ENCODE measurements around the gene GNG12. TPM values are rescaled to one million over a fixed set of nuclear protein-coding genes. Genes with fewer than 3 reads are reported as not detected.

Gene GNG12
- total RNA-seq, 4 donors from 2014 or later: 17.9 to 24.5 (median 22.1) TPM

DNA sequence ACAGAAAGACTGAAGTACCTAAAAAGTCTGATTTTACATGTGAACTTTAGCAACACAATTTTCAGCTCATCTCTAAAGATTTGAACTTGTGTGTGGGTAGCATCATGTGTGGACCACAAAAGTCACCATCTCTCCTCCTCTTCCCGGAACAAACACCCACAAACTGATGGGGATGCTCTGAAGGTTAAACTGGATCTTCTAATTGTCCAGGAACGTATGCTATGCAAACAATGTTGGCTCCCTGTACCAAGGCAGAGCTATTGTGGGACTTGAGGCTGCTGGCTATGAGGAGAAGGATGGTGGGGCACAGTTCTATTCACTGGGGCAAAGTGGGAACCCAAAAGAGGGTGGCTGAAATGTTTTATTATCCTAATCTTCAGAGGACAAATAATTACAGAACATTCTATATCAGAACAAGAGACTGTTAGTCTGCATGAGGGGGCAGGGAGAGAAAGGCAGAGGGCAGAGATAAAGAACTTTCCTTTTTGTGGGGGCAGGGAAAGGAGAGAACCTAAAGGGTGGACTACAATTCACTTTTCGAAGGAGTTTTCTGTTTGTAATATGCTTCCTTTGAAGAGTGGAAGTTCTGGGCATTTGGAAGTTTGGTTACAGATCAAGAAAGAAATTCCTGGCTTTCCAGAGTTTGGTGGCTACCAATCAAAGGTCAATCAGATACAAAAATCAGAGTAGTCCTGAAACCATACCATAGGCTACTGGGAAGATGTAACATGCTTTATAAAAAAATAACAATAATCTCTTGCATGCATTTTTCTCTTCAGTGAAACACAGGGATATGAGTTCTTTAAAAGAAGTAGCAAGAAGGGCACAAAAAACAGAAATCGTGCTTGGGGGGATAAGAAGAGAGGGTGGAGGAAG, 85.4 kb downstream of the GNG12 start:
- in situ Hi-C loops (cut with MboI; ENCODE audit: low sequenced_read_pairs in 4 of 4) (loop anchor here in 1 of 4 donors (10.0 kb wide), 1 partner anchor 53 kb away; no protein-coding TSS in a partner anchor), intact Hi-C loops (cut with DNase I; ENCODE audit: low total_unique reads) (loop anchor here (2.0 kb wide), 1 partner anchor 63 kb away; the partner anchor contains the start of gene GADD45A)
- no peak for ATAC-seq
- Histone ChIP-seq H3K27ac (peak overlapping the region; percentile 4 to 64 (median 36)), H3K36me3 (no peaks in the 10 kb centered on the region), H3K4me3 (peak overlapping the region in 1 of 4 donors; percentile 27), H3K27me3 (no peaks in the 10 kb centered on the region), H3K4me1 (peaks cover 26 to 43% of the 10 kb centered on the region in 2 donors), H3K9me3 (no peaks in the 10 kb centered on the region)
- TF ChIP-seq POLR2A (IDR thresholded peaks at IDR 0.05): no peak
- TF ChIP-seq, protein P1, sequence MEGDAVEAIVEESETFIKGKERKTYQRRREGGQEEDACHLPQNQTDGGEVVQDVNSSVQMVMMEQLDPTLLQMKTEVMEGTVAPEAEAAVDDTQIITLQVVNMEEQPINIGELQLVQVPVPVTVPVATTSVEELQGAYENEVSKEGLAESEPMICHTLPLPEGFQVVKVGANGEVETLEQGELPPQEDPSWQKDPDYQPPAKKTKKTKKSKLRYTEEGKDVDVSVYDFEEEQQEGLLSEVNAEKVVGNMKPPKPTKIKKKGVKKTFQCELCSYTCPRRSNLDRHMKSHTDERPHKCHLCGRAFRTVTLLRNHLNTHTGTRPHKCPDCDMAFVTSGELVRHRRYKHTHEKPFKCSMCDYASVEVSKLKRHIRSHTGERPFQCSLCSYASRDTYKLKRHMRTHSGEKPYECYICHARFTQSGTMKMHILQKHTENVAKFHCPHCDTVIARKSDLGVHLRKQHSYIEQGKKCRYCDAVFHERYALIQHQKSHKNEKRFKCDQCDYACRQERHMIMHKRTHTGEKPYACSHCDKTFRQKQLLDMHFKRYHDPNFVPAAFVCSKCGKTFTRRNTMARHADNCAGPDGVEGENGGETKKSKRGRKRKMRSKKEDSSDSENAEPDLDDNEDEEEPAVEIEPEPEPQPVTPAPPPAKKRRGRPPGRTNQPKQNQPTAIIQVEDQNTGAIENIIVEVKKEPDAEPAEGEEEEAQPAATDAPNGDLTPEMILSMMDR (IDR thresholded peaks at IDR 0.05 in 4 of 5, conservative IDR thresholded peaks at IDR 0.05 in 1 of 5): no peak
- no peak for DNase-seq

DNA sequence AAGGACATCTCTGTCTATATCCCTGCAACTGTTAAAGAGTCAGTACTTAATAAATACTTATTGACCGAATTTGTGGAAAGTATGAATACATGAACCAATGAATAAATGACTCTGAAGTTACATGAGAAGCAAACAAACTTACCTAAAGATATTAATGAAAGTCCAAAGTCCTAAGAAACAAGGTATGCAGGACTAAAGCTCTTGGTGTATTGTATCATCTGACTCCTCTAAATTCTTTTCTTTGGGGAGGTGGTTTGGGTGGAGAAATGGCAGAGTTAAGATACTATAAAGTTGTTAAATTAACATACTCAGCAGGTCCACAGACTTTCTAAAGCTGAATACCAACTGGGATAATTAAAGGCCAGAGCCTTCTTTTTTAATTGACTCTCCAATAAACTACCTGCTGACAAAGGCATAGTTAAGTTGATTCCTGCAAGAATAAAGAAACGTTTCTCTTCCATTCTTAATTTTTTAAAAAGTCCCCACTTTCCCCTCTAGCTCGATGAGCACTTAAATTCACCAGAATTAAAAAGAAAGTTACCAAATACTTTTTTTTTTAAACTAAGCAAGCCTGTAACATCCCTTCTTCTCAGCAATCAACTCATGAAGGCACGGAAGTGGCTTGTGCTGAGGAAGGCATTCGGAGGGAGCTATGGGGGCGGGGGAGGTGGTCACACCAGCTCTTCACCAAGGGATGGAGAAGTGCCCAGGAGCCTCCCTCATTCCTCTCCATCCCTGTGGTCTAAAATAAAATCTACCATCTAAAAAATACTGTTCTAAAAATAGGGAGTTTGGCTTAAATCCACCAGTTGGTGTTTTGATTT, 87.2 kb downstream of the GNG12 start:
- Histone ChIP-seq H3K27me3 (no peaks in the 10 kb centered on the region), H3K4me1 (peaks cover 32 to 37% of the 10 kb centered on the region in 2 donors), H3K27ac (peak overlapping the region in 1 of 4 donors; percentile 5), H3K36me3 (no peaks in the 10 kb centered on the region), H3K9me3 (no peaks in the 10 kb centered on the region), H3K4me3 (no peak overlapping the region)
- DNase-seq: no peak
- in situ Hi-C loops (cut with MboI; ENCODE audit: low sequenced_read_pairs in 4 of 4) (loop anchor here in 1 of 4 donors (10.0 kb wide), 1 partner anchor 51 kb away; no protein-coding TSS in a partner anchor), intact Hi-C loops (cut with DNase I; ENCODE audit: low total_unique reads) (no loop called here)
- ATAC-seq: no peak
- TF ChIP-seq, protein P1 (IDR thresholded peaks at IDR 0.05 in 4 of 5, conservative IDR thresholded peaks at IDR 0.05 in 1 of 5): no peak
- TF ChIP-seq POLR2A (IDR thresholded peaks at IDR 0.05): no peak

DNA sequence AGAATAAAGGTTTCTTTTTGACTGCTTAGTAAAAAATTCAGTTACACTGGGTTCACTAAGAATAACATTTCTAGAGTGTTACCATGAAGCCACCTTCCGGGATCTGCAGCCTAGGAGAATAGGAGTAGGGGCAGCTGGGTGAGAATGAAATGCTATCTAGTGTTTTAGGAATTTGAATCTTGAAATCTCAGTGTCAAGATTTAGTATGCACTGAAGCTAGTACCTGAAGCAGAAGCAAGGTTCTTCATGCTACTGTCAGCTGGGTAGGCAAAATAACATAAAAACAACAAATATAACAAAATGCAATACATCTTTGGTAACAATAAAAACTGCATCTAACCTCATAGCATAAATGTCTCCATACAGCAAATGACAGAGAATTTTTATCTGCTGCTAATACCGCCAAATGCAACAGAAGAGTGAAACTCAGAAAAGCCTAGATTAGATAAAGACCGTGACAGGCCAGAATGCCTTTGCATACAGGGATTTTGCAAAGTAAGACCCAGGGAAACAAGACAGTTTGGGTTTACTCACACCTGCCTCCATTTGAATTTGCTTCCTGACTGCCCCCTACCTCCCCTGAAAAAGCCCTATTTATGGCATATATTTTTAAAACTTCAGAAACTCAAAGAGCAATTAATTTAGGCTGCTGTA, 90.1 kb downstream of the GNG12 start:
- DNase-seq: no peak
- in situ Hi-C loops (cut with MboI; ENCODE audit: low sequenced_read_pairs in 4 of 4) (loop anchor here in 2 of 4 donors (5.0 to 10.0 kb wide), 2 partner anchors 46 to 48 kb away; no protein-coding TSS in a partner anchor), intact Hi-C loops (cut with DNase I; ENCODE audit: low total_unique reads) (no loop called here)

DNA sequence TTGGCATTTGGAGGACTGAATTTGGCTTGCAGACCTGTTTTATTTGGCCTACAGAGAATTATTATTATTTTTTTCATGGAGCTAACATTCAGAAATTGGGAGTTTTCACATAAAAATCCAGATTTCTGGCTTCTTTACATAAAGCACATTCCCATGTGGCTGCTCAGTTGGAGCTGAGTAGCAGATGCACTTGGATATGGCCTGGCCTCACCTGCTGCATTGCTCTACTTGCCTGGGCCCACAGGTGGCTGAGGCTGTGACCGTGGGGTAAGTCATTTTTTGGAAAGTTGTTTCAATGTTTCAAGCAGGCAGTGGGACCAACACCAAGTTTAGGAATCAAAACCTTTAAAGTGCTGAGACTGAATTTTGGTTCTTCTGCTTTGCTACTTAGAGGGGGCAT, 91.5 kb downstream of the GNG12 start:
- TF ChIP-seq, protein P1 (IDR thresholded peaks at IDR 0.05 in 4 of 5, conservative IDR thresholded peaks at IDR 0.05 in 1 of 5): no peak
- TF ChIP-seq POLR2A (IDR thresholded peaks at IDR 0.05): no peak
- Histone ChIP-seq H3K4me3 (no peak overlapping the region), H3K4me1 (peaks cover 5 to 15% of the 10 kb centered on the region in 2 donors), H3K9me3 (no peaks in the 10 kb centered on the region), H3K27ac (no peak overlapping the region), H3K27me3 (no peaks in the 10 kb centered on the region), H3K36me3 (no peaks in the 10 kb centered on the region)
- in situ Hi-C loops (cut with MboI; ENCODE audit: low sequenced_read_pairs in 4 of 4) (loop anchor here in 2 of 4 donors (5.0 to 10.0 kb wide), 2 partner anchors 44 to 47 kb away; no protein-coding TSS in a partner anchor), intact Hi-C loops (cut with DNase I; ENCODE audit: low total_unique reads) (no loop called here)
- DNase-seq: no peak
- no peak for ATAC-seq

More for the DNA sequence above, 90.1 kb downstream of the GNG12 start:
- H3K4me1 ChIP-seq: peaks cover 12 to 17% of the 10 kb centered on the region in 2 donors
- H3K4me3 ChIP-seq: no peak overlapping the region
- ATAC-seq: no peak
- H3K27me3 ChIP-seq: no peaks in the 10 kb centered on the region
- no peaks in the 10 kb centered on the region for H3K9me3 ChIP-seq
- H3K27ac ChIP-seq: no peak overlapping the region
- H3K36me3 ChIP-seq: no peaks in the 10 kb centered on the region
- TF ChIP-seq POLR2A (IDR thresholded peaks at IDR 0.05): no peak
- TF ChIP-seq, protein P1 (IDR thresholded peaks at IDR 0.05 in 4 of 5, conservative IDR thresholded peaks at IDR 0.05 in 1 of 5): no peak
